OCI-LY1 (cell line): ENCODE results near the gene TBL2.
"Not testable (repeated sequence)": the region's sequence is repeated elsewhere in the genome, so short reads cannot be mapped to it uniquely, and the experiment has no call there.

Source experiments
- CTCF ChIP-seq: fragments of 200-600 bp; sonication (generic), shearing (Covaris generic); IDR thresholded peaks from 2 replicates; pipeline ENCODE4 v1.5.1; 2017; ENCODE audit warnings: mild to moderate bottlenecking, antibody characterized with exemption, low read length, moderate library complexity, mixed read lengths
- EZH2 ChIP-seq: fragments of 200-600 bp; sonication (generic), shearing (Covaris generic); IDR thresholded peaks from 2 replicates; pipeline ENCODE4 v1.8.0; 2017; ENCODE audit warnings: borderline replicate concordance, mixed run types, mild to moderate bottlenecking, antibody characterized with exemption, low read length, moderate library complexity, mixed read lengths

GRCh38 chr7:73581006-73581405, 2.6 kb upstream of the TBL2 start:
- TF ChIP-seq CTCF, EZH2: not testable (repeated sequence)
